ENCODE measurements around the gene GP5.

DNA sequence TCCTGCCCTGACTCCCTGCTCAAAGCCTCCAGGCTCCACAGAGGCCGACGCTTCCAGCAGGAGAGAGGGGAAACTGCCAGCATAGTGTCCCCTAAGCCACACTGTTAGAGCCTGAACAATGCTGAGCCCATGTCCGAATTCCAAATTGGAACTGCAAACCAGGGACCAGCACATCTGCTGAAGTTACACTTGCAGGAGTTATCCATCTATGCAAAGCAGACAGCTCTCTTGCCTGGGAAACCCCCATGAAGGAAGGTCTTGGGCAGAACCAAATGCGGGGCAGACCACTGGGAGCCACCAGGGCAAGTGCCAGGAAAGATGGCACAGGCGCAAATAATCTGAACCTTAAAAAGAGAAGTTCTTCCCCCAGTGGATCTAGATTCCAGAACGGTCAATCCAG lies 30.1 kb downstream of the GP5 start:
- TF ChIP-seq CTCF (IDR thresholded peaks at IDR 0.05) (no peak), EZH2 (IDR thresholded peaks at IDR 0.05; ENCODE audit: borderline replicate concordance, insufficient read depth, low read depth, low read length, poor library complexity, severe bottlenecking) (no peak)
